DND-41 (cell line): Measurements from ENCODE around the gene SLIT1.

Experiments used
- ATAC-seq: fragments of 200-7000 bp; cut with Tn5 transposase; 3 replicates; pipeline ENCODE4 v1.9.1; 2021; ENCODE audit warnings: low read depth; ENCODE audit not compliant: insufficient read depth
- DNase-seq: peaks from one replicate; pipeline ENCODE4 v3.0.0-alpha.2; 2020
- H2AFZ ChIP-seq: 2 replicates; pipeline ENCODE4 v1.6.0; 2012; ENCODE audit warnings: low read depth, low read length
- H3K27ac ChIP-seq: 2 replicates; pipeline ENCODE4 v1.5.1; 2012; ENCODE audit warnings: low read length, inconsistent platforms
- H3K27me3 ChIP-seq: fragments of 200-600 bp; sonication (generic); 2 replicates; pipeline ENCODE4 v1.6.0; 2012; ENCODE audit warnings: low read length, mild to moderate bottlenecking, inconsistent platforms; ENCODE audit not compliant: insufficient read depth, poor library complexity
- H3K36me3 ChIP-seq: 2 replicates; pipeline ENCODE4 v1.5.1; 2012; ENCODE audit warnings: low read length, inconsistent platforms; ENCODE audit not compliant: insufficient read depth
- H3K4me1 ChIP-seq: 2 replicates; pipeline ENCODE4 v1.5.1; 2012; ENCODE audit warnings: mild to moderate bottlenecking, low read length; ENCODE audit not compliant: insufficient read depth
- H3K4me2 ChIP-seq: 2 replicates; pipeline ENCODE4 v1.6.0; 2012; ENCODE audit warnings: mild to moderate bottlenecking, moderate library complexity, low read length, inconsistent platforms; ENCODE audit not compliant: insufficient read depth
- H3K4me3 ChIP-seq, 2 experiments: fragments of 200-600 bp in 1 of 2; shearing (Covaris generic) in 1 of 2; 2 replicates each; pipeline ENCODE4 v1.5.1; 2012 to 2016; ENCODE audit warnings: inconsistent platforms in 2 of 2, low read length in 2 of 2, mild to moderate bottlenecking in 2 of 2, low read depth in 1 of 2, moderate library complexity in 1 of 2
- H3K79me2 ChIP-seq: 2 replicates; pipeline ENCODE4 v1.6.0; 2012; ENCODE audit warnings: low read length, inconsistent platforms; ENCODE audit not compliant: insufficient read depth
- H3K9ac ChIP-seq: 2 replicates; pipeline ENCODE4 v1.6.0; 2012; ENCODE audit warnings: low read depth, mild to moderate bottlenecking, inconsistent platforms, low read length, moderate library complexity
- H3K9me3 ChIP-seq: 2 replicates; pipeline ENCODE4 v1.5.1; 2012; ENCODE audit warnings: low read length, moderate library complexity, mild to moderate bottlenecking, inconsistent platforms; ENCODE audit not compliant: insufficient read depth, severe bottlenecking
- H4K20me1 ChIP-seq: 2 replicates; pipeline ENCODE4 v1.6.0; 2012; ENCODE audit warnings: low read length; ENCODE audit not compliant: insufficient read depth
- CTCF ChIP-seq: IDR thresholded peaks from 2 replicates; pipeline ENCODE4 v1.5.1; 2012; ENCODE audit warnings: borderline replicate concordance, low read length, moderate library complexity, mild to moderate bottlenecking; ENCODE audit not compliant: poor library complexity, severe bottlenecking; ENCODE audit errors: extremely low read depth
- EZH2 ChIP-seq: IDR thresholded peaks from 3 replicates; pipeline ENCODE4 v1.6.1; 2012; ENCODE audit warnings: borderline replicate concordance, low read depth, mild to moderate bottlenecking, moderate library complexity, low read length, inconsistent platforms; ENCODE audit not compliant: severe bottlenecking

SLIT1 gene

GRCh38 chr10:97190450-97190849 is 4.7 kb upstream of the SLIT1 start:
- Histone ChIP-seq H3K27me3 (peaks cover 52% of the 10 kb centered on the region), H3K27ac (no peak overlapping the region), H3K9me3 (no peaks in the 10 kb centered on the region)

GRCh38 chr10:97188261-97188711 is 2.5 kb upstream of the SLIT1 start:
- Histone ChIP-seq H3K9me3 (no peaks in the 10 kb centered on the region), H3K79me2 (no peaks in the 10 kb centered on the region), H3K27ac (no peak overlapping the region), H3K4me2 (no peak overlapping the region), H3K4me3 (no peak overlapping the region), H2AFZ (no peak overlapping the region; the same call in 1 of the 2 replicates), H4K20me1 (peaks cover 6% of the 10 kb centered on the region; the same call in 1 of the 2 replicates), H3K4me1 (peaks cover 8% of the 10 kb centered on the region), H3K36me3 (no peaks in the 10 kb centered on the region), H3K9ac (no peak overlapping the region), H3K27me3 (peaks cover 65% of the 10 kb centered on the region)
- TF ChIP-seq CTCF (no peak), EZH2 (no peak)
- ATAC-seq (peak; percentile 67), DNase-seq (peak; percentile 58)

More at GRCh38 chr10:97190450-97190849, 4.7 kb upstream of the SLIT1 start:
- no peak overlapping the region for H3K4me2 ChIP-seq
- H3K9ac ChIP-seq, result no peak overlapping the region
- peaks cover 6% of the 10 kb centered on the region; the same call in 1 of the 2 replicates for H4K20me1 ChIP-seq
- DNase-seq (no peak), ATAC-seq (no peak)
- no peak overlapping the region for H2AFZ ChIP-seq
- no peak for TF ChIP-seq EZH2
- no peak for TF ChIP-seq CTCF
- H3K79me2 ChIP-seq, result no peaks in the 10 kb centered on the region
- H3K36me3 ChIP-seq, result no peaks in the 10 kb centered on the region
- H3K4me1 ChIP-seq, result peaks cover 8% of the 10 kb centered on the region
- no peak overlapping the region for H3K4me3 ChIP-seq

- Histone ChIP-seq H3K27ac (no peak overlapping the region), H3K27me3 (peaks cover 60% of the 10 kb centered on the region), H3K4me2 (no peak overlapping the region), H3K4me3 (no peak overlapping the region), H3K36me3 (no peaks in the 10 kb centered on the region), H2AFZ (no peak overlapping the region), H3K79me2 (no peaks in the 10 kb centered on the region), H3K9me3 (no peaks in the 10 kb centered on the region), H3K9ac (no peak overlapping the region), H3K4me1 (peaks cover 8% of the 10 kb centered on the region), H4K20me1 (peaks cover 6% of the 10 kb centered on the region; the same call in 1 of the 2 replicates)
- no peak for ATAC-seq
- TF ChIP-seq EZH2, result no peak
- TF ChIP-seq CTCF, result no peak
- no peak for DNase-seq
Observed at GRCh38 chr10:97186911-97187310, 1.2 kb upstream of the SLIT1 start.

DNA sequence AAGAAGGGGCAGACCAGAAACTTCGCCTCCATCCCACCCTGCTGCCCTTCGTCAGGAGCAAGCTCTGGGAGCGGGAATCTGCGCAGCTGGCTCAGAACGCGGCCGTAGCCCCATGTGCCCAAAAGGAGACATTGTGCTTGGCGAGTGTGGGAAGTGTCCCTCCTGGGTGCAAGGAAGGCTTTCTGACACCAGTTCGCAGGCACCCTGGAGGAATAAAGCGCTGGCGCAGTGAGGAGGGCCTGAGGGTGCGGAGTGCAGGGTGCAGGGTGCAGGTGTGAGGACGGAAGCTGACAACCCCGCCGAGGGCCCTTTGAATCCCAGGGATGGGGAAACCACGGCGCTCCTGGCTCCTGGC is 811 bp downstream of the SLIT1 start:
- Histone ChIP-seq H3K27ac (no peak overlapping the region), H3K4me2 (no peak overlapping the region), H3K4me1 (peaks cover 8% of the 10 kb centered on the region), H2AFZ (no peak overlapping the region), H3K9me3 (no peaks in the 10 kb centered on the region), H4K20me1 (peaks cover 6% of the 10 kb centered on the region; the same call in 1 of the 2 replicates), H3K79me2 (no peaks in the 10 kb centered on the region), H3K27me3 (peaks cover 56% of the 10 kb centered on the region), H3K4me3 (no peak overlapping the region), H3K36me3 (no peaks in the 10 kb centered on the region), H3K9ac (no peak overlapping the region)
- no peak for TF ChIP-seq EZH2
- TF ChIP-seq CTCF, result no peak
- ATAC-seq (no peak), DNase-seq (no peak)
